SK-N-SH (cell line): ENCODE data around the gene SLC30A3. TPM values are rescaled to one million over a fixed set of nuclear protein-coding genes. Genes with fewer than 3 reads are reported as not detected.

ENCODE experiments used
- CTCF ChIA-PET: fragments of 300-600, 350-600 bp; formaldehyde crosslinking; extraction: SDS; loops from one replicate; lab custom pipeline; 2021; lab: Yijun Ruan, JAX
- POLR2A ChIA-PET: fragments of 350-600 bp; sonication (Branson Sonifier 250); formaldehyde crosslinking; extraction: SDS; loops from one replicate; lab custom pipeline; 2020; ENCODE audit warnings: antibody characterized with exemption, inconsistent platforms; lab: Yijun Ruan, JAX
- DNase-seq: peaks from one replicate; pipeline ENCODE4 v3.0.0; 2012
- H2AFZ ChIP-seq: fragments of 200-600 bp; sonication (generic); 2 replicates; pipeline ENCODE4 v1.8.1; 2016; ENCODE audit warnings: antibody characterized with exemption, mild to moderate bottlenecking, low read depth
- H3F3A ChIP-seq: fragments of 200-600 bp; sonication (generic); replicated peaks from 2 replicates; pipeline ENCODE3; 2016; ENCODE audit warnings: antibody characterized with exemption, mild to moderate bottlenecking; ENCODE audit not compliant: insufficient read depth
- H3K27ac ChIP-seq, 2 experiments: fragments of 200-500 bp in 1 of 2; fragments of 200-600 bp in 1 of 2; sonication (Bioruptor generic) in 1 of 2; sonication (generic), shearing (Covaris generic) in 1 of 2; 2 replicates each; pipeline versions ENCODE4 v1.5.1 to v1.6.1; 2014 to 2016; ENCODE audit warnings: low read depth in 2 of 2, inconsistent platforms in 1 of 2, low read length in 1 of 2, mild to moderate bottlenecking in 1 of 2, mixed read lengths in 1 of 2
- H3K27me3 ChIP-seq: fragments of 200-600 bp; sonication (generic), shearing (Covaris generic); 2 replicates; pipeline ENCODE4 v1.6.1; 2016; ENCODE audit warnings: mixed run types; ENCODE audit not compliant: insufficient read depth
- H3K36me3 ChIP-seq, 2 experiments: fragments of 200-500 bp in 1 of 2; fragments of 200-600 bp in 1 of 2; sonication (Bioruptor generic) in 1 of 2; sonication (generic) in 1 of 2; replicated peaks in 1 of 2; 2 replicates each; pipeline versions ENCODE3 to v1.5.1; 2014 to 2016; ENCODE audit warnings: low read length in 1 of 2, mild to moderate bottlenecking in 1 of 2; ENCODE audit not compliant: insufficient read depth in 2 of 2, control insufficient read depth in 1 of 2
- H3K4me1 ChIP-seq, 2 experiments: fragments of 200-500 bp in 1 of 2; fragments of 200-600 bp in 1 of 2; sonication (Bioruptor generic) in 1 of 2; sonication (generic), shearing (Covaris generic) in 1 of 2; 2 replicates each; pipeline versions ENCODE4 v1.5.1 to v1.6.1; 2014 to 2016; ENCODE audit warnings: low read depth in 1 of 2, low read length in 1 of 2, mixed run types in 1 of 2; ENCODE audit not compliant: insufficient read depth in 2 of 2, control insufficient read depth in 1 of 2
- H3K4me2 ChIP-seq: fragments of 200-600 bp; sonication (generic), shearing (Covaris generic); 2 replicates; pipeline ENCODE4 v1.6.1; 2017; ENCODE audit warnings: mixed run types
- H3K4me3 ChIP-seq, 2 experiments: fragments of 200-500 bp in 1 of 2; fragments of 200-600 bp in 1 of 2; sonication (Bioruptor generic) in 1 of 2; sonication (generic), shearing (Covaris generic) in 1 of 2; 2 replicates each; pipeline versions ENCODE4 v1.5.1 to v1.8.1; 2014 to 2016; ENCODE audit warnings: low read depth in 2 of 2, inconsistent platforms in 1 of 2, low read length in 1 of 2, mild to moderate bottlenecking in 1 of 2, mixed read lengths in 1 of 2, moderate library complexity in 1 of 2
- H3K79me2 ChIP-seq: fragments of 200-600 bp; sonication (generic); 2 replicates; pipeline ENCODE4 v1.8.1; 2017; ENCODE audit warnings: mild to moderate bottlenecking; ENCODE audit not compliant: insufficient read depth
- H3K9ac ChIP-seq: fragments of 200-600 bp; sonication (generic); 2 replicates; pipeline ENCODE4 v1.6.1; 2017; ENCODE audit warnings: mixed run types
- H3K9me2 ChIP-seq: fragments of 200-600 bp; sonication (generic); 2 replicates; pipeline ENCODE4 v1.6.1; 2017; ENCODE audit warnings: mixed run types
- H3K9me3 ChIP-seq: fragments of 200-600 bp; sonication (generic); 2 replicates; pipeline ENCODE4 v1.6.1; 2017; ENCODE audit warnings: mixed run types, mild to moderate bottlenecking, moderate library complexity
- H4K20me1 ChIP-seq: fragments of 200-600 bp; sonication (generic); 2 replicates; pipeline ENCODE4 v1.6.1; 2017; ENCODE audit warnings: mild to moderate bottlenecking, mixed run types; ENCODE audit not compliant: insufficient read depth
- CHD2 ChIP-seq: fragments of 150-350 bp; IDR thresholded peaks from 2 replicates; pipeline ENCODE4 v1.6.1; 2018; ENCODE audit warnings: low read length; ENCODE audit not compliant: partially characterized antibody
- CTCF ChIP-seq: fragments of 200-600 bp; sonication (generic); IDR thresholded peaks from 2 replicates; pipeline ENCODE4 v1.6.1; 2017; ENCODE audit warnings: antibody characterized with exemption, mild to moderate bottlenecking, moderate library complexity
- EP300 ChIP-seq, 2 experiments: IDR thresholded peaks; 2 replicates each; pipeline versions ENCODE4 v1.4.0 to v1.6.1; 2012; ENCODE audit warnings: borderline replicate concordance in 1 of 2, low read depth in 1 of 2, low read length in 1 of 2
- EZH2phosphoT487 ChIP-seq: fragments of 200-600 bp; sonication (generic); IDR thresholded peaks from 2 replicates; pipeline ENCODE4 v1.6.1; 2017; ENCODE audit warnings: low read depth, mixed run types, mild to moderate bottlenecking, antibody characterized with exemption, moderate library complexity, borderline replicate concordance
- GABPA ChIP-seq: IDR thresholded peaks from 2 replicates; pipeline ENCODE4 v1.4.0; 2012; ENCODE audit warnings: low read depth, mild to moderate bottlenecking
- GATA2 ChIP-seq: sonication (generic); formaldehyde crosslinking; IDR thresholded peaks from 2 replicates; pipeline ENCODE4 v1.5.0; 2020; ENCODE audit warnings: mild to moderate bottlenecking, missing genetic modification reagents
- IRF3 ChIP-seq: fragments of 150-350 bp; IDR thresholded peaks from 2 replicates; pipeline ENCODE4 v1.6.1; 2016; ENCODE audit warnings: mild to moderate bottlenecking, low read depth, low read length
- NFIC ChIP-seq: IDR thresholded peaks from 2 replicates; pipeline ENCODE4 v1.4.0; 2012; ENCODE audit warnings: borderline replicate concordance
- NRF1 ChIP-seq: IDR thresholded peaks from 2 replicates; pipeline ENCODE4 v1.6.1; 2012; ENCODE audit warnings: low read depth, mild to moderate bottlenecking, low read length
- POLR2AphosphoS5 ChIP-seq: IDR thresholded peaks from 2 replicates; pipeline ENCODE4 v1.6.1; 2012; ENCODE audit warnings: low read depth, low read length
- RAD21 ChIP-seq: IDR thresholded peaks from 2 replicates; pipeline ENCODE4 v1.6.1; 2012; ENCODE audit warnings: mild to moderate bottlenecking, low read length
- RFX5 ChIP-seq: IDR thresholded peaks from 2 replicates; pipeline ENCODE4 v1.6.1; 2012; ENCODE audit warnings: mild to moderate bottlenecking, improper control_type of control experiment, low read length
- SMC3 ChIP-seq: IDR thresholded peaks from 2 replicates; pipeline ENCODE4 v1.6.1; 2012; ENCODE audit warnings: low read depth, low read length, improper control_type of control experiment
- TEAD4 ChIP-seq: IDR thresholded peaks from 2 replicates; pipeline ENCODE4 v1.4.0; 2012; ENCODE audit warnings: mild to moderate bottlenecking, borderline replicate concordance; ENCODE audit not compliant: insufficient read depth
- ZBTB33 ChIP-seq: IDR thresholded peaks from 2 replicates; pipeline ENCODE4 v1.4.0; 2012; ENCODE audit warnings: low read depth, borderline replicate concordance
- WGBS: methylation state at CpG from one replicate; pipeline ENCODE4 v1.1.6; 2017; ENCODE audit warnings: low lambda C conversion rate; 5-methylcytosine and 5-hydroxymethylcytosine counted together
- polyA plus RNA-seq, 3 experiments: library from polyadenylated mRNA; depleted of rRNA; stranded (reverse); fragments of >200 nt; gene quantifications; 2 replicates each; pipeline ENCODE4 v1.2.3, GENCODE V29; 2012

SLC30A3 gene
- polyA plus RNA-seq, 1 of the 3 experiments (the other 2 are of a cell fraction) = 1.1 TPM

- Histone ChIP-seq H3K9me3 (no peaks in the 10 kb centered on the region), H3K9ac (no peak overlapping the region), H3K27me3 (no peaks in the 10 kb centered on the region), H3K4me2 (no peak overlapping the region), H3K27ac (no peak overlapping the region), H3K79me2 (no peaks in the 10 kb centered on the region), H3K4me3 (no peak overlapping the region), H3F3A (peaks cover 5% of the 10 kb centered on the region), H3K36me3 (peaks cover 22 to 43% of the 10 kb centered on the region in 2 experiments), H4K20me1 (no peaks in the 10 kb centered on the region; the same call in 1 of the 2 replicates), H3K4me1 (peaks cover 0 to 8% of the 10 kb centered on the region in 2 experiments; a peak in 2 of 4 replicates)
- POLR2A ChIA-PET = interaction anchor here (0.6 kb wide), 1 partner anchor 208 kb away, joined by 3 read pairs; no protein-coding TSS in a partner anchor
- CTCF ChIA-PET = interaction anchor here (1.2 kb wide), 1 partner anchor 11 kb away, joined by 4 read pairs; no protein-coding TSS in a partner anchor
- WGBS = 92% methylated on average over 10 of the region's 10 CpGs
- DNase-seq = no peak
- TF ChIP-seq CTCF = no peak
- TF ChIP-seq EP300 (IDR thresholded peaks at IDR 0.05; ENCODE audit: borderline replicate concordance in 1 of 2, low read depth in 1 of 2, low read length in 1 of 2) = no peak
- TF ChIP-seq ZBTB33 = no peak
- no peak for TF ChIP-seq TEAD4
- TF ChIP-seq CHD2 = no peak
- no peak for TF ChIP-seq RFX5
- no peak for TF ChIP-seq IRF3
- no peak for TF ChIP-seq RAD21
- TF ChIP-seq GABPA = no peak
- no peak for TF ChIP-seq GATA2
- TF ChIP-seq NRF1 = no peak
- no peak for TF ChIP-seq SMC3
- TF ChIP-seq POLR2AphosphoS5 = no peak
- no peak for TF ChIP-seq NFIC
- no peak for TF ChIP-seq EZH2phosphoT487
- TF ChIP-seq, all 33 proteins: peak for 0
- H3K9me2 ChIP-seq = no peaks in the 10 kb centered on the region
- H2AFZ ChIP-seq = no peak overlapping the region
Observed at GRCh38 chr2:27245116-27245515, 17.7 kb downstream of the SLC30A3 start.
